Activated CD4-positive, alpha-beta T cell treated with anti-CD3 and anti-CD28 coated beads, Interleukin-2, amount 50 U/mL, for 48 hours (primary cell): ENCODE data around the gene CENPX.
A peak's percentile ranks its signal among the peaks of the same experiment; 100 is the strongest.

Source experiments
- DNase-seq, 2 experiments: peaks; one replicate each; pipeline ENCODE4 v3.0.0-alpha.2; 2020

The CENPX gene

DNA sequence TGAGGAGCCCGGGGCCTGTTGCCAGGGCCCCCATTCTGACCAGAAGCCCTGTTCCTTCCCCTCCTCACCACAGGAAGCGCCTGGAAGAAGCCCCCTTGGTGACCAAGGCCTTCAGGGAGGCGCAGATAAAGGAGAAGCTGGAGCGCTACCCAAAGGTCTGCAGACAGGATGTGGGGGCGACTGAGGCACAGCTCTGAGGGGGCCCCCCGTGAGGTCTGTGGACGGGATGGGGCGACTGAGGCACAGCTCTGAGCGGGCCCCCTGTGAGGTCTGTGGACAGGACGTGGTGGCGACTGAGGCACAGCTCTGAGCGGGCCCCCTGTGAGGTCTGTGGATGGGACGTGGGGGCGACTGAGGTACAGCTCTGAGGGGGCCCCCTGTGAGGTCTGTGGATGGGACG, 13.3 kb downstream of the CENPX start:
- DNase-seq, result no peak

DNA sequence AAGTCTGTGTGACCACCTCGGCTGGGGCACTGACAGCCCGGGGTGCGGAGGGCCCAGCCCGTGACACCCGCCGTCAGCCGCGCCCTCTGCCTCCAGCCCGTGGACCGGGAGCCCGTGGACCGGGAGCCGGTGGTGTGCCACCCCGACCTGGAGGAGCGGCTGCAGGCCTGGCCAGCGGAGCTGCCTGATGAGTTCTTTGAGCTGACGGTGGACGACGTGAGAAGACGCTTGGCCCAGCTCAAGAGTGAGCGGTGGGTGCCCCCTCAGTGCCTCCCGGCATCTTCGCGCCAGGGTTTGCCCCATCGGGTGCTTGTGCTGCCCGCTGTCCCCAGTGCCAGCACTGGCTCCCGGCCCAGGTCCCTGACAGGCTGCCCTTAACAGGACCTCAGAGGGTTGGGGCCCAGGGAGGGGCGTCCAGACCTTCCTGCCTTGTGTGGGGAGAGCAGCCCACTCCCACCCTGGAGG, 13.7 kb downstream of the CENPX start:
- no peak for DNase-seq

DNA sequence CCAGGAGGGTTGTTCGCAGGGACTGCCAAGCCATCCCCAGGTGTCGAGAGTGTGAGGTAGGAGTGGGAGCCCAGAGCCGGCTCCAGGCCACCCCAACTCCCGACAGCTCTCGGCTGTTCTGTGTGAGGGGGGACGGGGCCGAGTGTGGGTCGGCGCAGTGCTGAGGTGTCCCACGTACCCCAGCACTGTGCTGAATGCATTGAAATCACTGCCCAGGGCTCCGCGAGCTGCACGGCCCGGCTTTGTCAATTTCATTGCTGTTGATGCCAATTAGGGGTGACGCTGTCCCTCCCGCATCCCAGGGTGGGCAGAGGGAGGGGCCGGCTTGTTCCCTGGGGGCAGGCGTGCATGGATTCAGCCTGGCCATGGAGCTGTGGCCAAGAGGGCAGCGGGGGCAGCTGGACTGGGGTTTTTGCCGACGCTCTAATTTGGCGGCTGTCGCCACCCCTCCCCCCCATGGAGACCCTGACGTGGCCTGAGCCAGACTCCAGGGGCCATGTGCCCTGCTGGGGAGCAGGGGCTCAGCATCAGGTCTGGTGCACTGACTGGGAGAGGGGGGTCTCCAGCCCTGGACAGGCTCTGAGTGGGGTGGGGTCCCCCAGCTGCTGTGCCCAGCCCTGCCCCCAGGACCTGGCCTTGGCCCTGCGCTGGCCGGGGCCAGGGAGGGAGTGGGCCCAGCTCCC, 14.3 kb downstream of the CENPX start:
- no peak for DNase-seq

DNA sequence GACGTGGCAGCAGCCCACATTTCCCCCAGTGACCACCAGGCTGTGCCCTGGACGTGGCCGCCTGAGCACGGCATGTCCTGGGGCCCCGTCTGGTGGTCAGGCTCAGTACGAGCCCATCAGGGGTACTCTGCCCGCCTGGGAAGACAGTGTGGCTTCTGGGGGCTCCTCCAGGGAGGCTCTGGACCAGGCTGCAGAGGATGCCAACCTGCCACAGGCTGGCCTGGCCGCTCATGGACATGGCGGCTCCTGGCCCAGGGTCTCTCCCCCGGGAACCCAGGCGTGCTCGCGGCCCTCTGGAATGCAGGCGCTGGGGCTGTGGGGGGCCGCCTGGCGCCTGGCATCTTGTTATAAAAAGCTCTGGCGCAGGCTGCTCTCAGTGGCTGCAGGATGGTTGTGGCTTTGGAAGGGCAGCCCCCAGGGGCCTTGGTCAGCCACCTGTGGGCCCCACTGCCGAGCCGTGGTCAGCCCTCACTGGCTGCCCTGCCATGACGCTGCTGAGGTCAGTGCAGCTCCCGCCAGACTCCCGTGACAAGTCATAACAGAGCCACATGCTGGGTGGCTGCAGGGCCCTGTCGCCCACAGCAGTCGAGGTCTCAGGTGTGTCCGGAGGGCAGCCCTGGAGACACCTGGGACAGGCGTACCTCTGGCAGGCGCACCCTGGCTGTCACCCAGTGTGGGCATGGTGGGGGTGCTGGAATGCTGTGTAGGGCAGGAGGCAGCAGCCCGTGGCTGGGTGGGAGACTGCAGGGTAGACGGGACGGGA, 15.0 kb downstream of the CENPX start:
- no peak for DNase-seq

DNA sequence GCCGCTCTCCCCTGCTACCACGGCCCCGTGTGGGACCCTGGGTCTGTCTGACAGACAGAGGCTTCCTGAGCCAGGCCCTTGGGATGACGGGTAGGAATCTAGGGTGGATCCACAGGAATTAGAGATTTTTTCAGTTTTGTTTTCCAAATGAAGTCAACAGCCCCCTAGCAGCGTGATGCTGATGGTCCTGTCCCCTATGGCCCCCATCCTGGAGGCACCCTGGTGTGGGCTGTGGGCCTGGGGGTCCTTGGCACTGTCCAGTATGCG, 15.5 kb downstream of the CENPX start:
- no peak for DNase-seq

DNA sequence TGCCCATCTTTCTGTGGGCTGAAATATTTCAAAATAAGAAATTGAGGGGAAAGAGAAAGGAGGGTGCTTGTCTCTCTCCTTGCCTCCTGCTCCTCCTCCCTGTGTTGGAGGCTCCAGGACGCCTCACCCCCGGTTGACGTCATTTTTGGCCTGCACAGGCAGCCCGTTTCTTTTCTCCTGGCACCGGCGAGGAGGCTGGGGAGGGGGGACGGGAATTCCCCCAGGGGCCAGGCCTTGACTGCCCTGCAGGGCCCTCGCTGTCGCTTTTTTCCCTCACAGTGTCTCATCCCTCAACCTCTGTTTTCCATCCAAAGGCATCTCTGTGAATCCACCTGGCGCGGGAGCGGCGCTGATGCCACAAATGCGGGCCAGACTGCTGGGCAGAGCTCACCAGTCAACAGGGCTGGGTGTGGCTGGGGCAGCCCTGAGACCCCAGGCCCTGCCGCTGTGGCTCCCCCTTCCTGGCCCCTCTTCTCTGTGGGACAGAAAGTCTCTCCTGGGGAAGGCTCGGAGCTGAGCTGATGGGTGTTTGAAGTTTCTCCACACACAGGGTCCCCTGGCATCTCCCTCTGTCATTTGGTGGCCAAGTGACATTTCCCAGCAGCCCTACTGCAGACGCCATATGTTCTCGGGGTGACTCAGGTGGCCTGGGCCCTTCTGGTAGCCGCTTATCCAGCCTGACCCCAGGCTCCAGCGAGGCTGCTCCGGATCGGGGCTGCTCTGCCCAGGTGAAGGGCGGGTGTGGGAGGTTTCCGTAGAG, 16.0 kb downstream of the CENPX start:
- no peak for DNase-seq

DNA sequence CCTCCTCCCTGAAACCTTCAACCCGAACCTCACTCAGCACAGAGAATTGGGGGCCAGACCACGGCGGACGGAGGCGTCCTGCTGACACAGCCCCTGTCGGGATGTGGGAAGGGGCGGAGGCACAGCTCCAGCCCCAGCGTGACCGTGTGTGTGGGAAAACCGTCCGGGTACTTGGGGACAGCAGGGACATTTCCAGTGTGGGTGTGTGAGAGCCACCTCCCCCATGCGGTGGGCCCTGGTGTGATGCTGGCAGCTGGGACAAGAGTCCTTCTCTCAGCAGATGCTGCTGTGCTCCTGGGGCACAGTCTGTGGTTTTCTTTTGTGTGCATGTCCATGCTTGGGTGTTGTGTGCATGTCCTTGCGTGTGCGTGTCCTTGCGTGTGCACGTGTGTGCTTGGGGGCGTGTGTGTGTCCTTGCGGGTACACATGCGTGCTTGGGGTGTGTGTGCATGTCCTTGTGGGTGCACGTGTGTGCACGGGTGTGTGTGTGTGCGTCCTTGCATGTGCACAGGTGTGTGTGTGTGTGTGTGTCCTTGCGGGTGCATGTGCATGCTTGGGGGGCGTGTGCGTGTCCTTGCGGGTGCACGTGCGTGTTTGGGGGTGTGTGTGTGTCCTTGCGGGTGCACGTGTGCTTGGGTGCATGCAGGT, 16.9 kb downstream of the CENPX start:
- DNase-seq, result no peak

DNA sequence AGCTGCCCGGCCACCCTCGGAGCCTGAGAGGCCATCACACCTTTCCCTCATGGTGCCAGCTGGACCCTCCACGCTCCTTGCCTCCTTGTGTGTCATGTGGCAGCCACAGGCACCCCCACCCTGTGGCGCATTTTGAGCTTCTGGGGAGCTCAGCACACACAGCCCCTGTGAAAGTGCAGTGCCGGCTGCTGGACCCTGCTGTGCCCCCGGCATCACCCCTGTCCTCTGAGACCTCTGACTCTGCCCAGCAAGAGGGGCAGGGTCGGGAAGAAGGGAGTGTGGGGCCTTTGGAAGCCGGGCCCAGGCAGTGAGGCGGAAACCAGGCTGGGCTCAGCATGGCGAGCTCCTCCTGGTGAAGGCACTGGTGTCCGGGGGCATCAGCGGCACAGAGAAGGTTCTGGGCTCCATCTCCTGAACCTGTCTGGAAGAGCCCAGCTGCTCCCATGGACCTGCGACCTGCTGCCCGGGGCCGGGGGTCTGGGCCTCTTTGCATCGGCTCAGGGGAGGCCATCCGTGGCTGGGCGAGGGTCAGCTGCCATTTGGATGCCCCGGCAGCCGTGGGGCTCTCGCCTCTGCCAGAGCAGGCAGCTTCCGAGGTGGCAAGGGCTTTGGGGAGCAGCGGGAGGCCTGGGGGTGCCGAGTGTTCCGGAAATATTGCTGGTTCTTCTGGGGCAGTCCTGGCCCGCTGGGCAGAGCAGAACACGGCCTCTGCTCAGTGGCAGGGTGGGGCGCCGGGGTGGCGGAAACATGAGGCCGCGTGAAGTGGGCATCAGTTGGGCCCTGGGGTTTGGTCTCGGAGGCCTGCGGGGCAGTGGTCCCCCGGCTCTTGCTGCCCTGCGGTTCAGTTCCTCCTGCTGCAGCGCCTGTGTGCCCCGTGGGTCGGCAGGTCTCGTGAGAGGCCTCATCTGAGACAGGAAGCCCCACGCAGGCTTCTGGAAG, 17.9 kb downstream of the CENPX start:
- DNase-seq, result no peak

DNA sequence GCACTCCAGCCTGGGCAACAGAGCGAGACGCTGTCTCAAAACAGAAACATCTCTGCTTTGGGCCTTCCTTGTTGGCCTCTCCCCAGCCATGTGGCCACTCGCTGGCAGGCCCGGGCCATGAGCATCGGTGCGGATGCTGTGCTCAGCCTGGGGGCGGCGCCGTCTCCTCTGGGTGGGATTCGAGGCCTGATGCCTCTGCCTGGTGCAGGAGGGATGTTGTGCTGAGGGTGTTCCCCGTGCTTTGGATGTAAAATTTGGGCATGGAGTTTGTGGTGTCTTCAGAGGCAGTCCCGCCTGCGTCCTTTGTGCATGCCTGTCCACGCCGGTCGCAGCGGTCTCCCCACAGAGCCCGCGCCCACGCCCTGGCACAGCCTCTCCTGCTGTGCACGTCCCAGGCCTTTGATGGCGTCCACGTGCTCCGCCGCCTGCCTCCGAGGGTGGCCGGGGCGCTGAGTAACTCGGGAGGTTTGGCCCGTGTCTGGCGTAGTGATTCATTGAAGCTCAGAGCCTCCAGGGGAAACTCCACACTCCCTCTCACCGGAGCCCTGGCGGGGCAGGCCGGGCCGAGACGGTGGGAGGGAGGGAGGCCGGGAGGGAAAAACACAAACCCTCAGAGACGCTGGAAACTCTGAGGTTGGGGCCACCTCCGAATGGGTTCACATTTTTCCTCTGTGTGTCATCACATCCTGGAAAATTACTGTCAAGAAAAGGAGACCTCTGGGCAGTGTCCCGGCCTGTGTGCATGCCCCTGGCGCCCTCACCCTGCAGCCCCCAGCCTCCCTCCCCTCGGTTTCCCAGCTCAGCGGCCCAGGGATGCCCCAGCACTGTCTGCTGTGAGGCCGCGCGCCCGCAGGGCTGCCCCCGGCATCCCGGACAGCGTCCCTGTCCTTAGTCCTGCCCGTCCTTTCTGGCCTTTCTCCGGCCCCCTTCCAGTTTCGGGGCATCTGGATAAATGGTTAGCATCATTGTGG, 19.0 kb downstream of the CENPX start:
- DNase-seq, result peak; percentile 64 to 75

DNA sequence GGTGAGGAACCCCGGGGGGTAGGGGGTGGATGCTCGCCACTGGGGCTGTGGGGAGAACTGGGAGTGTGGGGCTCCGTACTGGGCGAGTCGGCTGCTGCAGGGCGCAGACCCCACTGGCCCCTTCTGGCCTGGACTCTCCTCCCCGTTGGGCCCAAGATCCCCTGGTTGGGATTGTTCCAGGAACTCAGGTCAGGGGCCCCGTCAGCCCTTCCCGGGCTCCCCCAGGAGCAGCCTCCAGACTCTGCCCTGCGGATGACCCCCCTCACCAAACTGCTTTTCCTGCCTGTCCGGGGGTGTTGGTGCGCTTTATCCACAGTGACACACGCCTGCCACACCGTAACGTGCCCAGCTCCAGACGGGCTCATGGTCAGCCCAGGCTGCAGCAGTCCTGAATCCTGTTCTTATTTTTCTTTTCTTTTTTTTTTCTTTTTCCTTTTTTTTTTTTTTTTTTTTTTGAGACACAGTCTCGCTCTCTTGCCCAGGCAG, 21.1 kb downstream of the CENPX start:
- DNase-seq, result no peak

DNA sequence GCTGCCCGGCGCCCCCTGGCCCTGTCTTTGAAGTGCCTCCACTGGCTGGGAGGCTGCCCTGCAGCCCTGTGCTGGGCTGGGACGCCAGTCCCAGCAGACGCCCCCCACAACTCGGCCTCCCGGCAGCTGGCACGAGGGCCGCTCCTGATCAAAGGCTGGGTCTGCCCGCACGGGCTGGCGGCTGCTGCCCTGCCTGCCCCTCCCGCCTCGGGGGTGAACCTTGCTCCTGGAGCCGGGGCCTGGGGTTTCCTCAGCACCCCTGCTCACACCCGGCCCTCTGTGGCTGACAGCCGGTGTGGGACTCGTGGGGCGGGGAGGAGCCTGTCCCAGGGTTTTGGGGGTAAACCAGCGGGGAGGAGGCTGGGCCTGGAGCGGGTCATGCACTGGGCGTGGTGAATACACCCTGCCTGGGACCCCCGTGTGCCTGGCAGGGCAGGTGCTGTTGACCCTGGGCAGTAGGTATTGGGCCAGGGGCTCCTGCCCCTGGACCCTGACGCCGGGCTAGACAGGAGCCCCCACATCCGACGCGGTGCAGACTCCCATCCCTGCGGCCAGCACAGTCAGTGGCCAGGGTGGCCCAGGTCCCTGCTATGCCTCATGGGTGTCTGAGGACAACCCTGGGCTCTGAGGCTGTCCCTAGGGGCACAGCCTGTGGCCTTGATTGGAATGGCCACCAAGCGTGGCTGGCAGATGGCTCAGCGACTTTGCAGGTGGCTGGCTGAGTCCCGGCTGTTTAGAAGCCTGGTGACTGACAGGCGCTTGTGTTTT, 21.7 kb downstream of the CENPX start:
- DNase-seq, result no peak

DNA sequence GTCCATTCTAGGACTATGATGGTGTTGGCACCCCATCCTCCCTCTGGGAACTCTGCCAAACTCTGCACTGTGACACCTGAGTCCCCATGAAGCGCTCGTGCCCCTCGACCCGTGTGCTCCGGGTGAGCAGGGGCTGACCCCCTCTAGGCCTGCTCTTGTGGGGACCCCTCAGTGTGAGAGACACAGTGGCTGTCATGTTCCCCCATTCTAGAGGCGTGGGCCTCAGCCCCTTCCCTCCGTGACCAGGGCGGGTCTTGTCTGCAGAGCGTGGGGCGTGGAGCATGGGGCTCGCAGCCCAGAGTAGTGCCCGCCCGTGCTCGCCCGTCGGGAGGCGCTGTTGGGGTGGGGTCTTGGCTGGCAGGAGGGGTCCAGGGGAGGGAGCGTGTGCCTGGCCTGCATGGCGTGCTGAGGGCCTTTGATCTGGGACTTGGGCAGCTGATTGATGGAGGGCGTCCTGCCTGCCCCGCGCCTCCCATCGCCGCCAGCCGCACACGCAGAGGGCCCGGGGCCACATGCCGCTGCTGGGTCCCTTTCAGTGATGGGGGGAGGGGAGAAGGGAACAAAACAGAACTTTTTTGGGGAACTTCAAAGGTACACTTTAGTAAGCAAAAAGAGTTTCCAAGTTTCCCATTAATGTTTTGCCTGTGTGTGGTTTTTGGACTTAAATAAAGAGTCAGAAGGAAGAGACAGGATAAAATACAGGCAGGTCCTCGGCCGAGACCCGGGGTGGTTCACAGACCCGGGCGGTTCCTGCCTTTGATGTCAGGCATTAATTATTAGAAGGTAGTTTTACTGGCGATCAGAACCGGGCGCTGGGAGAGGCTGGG, 22.5 kb downstream of the CENPX start:
- no peak for DNase-seq

DNA sequence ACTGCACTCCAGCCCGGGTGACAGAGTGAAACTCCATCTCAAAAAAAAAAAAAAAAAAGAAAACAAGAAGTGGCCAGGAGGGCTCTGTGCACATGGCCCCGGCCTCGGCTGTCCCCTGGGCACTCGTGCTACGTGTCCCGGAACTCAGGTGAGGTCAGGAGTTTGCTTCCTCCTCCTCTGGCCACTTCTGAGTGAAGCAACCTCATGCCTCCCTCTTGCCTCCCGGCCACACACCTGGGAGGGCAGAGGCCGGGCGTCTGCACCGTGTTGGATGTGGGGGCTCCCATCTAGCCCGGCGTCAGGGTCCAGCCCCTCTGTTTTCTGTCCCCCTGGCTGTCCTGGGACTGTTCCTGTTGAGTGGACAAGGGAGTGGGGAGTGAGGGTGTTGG, 23.1 kb downstream of the CENPX start:
- DNase-seq, result no peak

DNA sequence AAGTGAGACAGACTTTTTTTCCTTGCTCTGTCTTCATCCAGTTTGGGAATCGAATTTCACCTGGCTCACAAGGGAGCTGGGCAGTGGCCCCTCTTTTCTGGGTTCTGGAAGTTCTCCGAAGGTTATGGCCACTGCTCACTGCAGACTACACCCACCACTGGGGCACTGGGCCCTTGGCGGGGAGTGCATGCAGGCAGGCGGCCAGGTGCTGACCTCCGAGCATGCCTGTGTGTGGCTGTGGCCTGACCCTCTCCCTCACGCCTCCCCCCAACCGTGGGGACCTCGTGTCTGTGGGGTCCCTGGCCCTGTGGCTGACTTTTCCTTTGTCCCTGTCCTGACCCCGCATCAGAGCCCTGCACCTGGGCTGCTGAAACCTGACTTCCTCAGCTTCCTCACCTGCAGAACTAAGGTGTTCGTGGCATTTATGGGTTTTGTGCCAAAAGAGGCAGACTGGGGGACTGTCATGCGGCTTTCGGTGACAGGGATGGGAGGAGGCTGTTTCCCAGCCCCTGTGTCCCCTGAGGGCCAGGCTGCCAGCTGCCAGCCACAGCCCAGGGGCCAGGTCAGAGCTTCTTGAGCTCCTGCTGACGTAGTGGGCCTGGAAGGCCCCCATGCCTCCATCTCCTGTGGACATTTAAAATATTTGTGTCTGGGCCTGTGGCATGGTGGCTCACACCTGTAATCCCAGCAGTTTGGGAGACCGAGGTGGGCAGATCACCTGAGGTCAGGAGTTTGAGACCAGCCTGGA, 23.8 kb downstream of the CENPX start:
- no peak for DNase-seq

DNA sequence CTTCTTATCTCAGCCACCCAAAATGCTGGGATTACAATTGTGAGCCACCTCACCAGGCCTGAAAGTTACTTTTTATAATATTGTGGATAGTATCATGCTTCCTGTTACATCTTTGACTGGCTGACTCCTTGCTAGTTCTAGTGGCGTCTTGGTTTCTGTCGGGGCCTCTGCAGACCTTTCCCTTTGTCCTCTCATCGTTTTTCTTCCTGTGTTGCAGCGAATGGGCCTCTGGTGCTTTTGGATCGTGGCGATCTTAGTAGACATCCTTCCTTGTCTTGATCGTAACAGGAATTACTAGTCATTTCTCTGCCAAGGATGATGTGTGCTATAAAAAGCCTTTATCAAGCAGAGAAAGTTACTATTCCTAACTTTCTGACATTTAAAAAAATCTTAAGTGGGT, 24.5 kb downstream of the CENPX start:
- DNase-seq, result no peak

DNA sequence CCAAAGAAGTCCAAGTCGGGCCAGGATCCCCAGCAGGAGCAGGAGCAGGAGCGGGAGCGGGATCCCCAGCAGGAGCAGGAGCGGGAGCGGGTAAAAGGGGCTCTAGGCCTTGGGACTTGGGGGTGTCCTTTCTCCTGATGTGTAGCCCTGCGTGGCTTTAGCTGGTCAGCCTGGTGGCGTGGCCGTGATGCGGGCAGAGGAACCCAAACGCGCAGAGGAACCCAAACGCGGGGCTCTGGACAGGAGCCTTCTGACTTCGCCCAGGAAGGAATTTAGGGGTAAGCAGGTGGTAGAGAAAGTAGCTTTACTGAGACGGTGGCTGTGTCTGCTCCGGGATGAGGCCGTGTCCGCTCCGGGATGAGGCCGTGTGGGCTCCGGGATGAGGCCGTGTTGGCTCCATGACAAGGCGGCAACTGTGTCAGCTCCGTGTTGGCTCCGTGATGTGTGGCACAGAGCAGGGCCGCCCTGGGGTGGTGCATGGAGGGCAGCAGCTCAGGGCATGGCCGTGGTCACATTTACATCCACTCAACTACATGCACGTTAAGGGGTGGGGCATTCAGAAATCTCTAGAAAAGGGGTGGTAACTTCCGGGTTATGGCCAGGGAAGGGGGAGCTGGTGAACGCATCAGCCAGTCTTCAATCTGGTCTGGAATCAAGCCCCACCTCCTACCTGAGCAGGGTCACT, 25.8 kb downstream of the CENPX start:
- DNase-seq, result no peak

DNA sequence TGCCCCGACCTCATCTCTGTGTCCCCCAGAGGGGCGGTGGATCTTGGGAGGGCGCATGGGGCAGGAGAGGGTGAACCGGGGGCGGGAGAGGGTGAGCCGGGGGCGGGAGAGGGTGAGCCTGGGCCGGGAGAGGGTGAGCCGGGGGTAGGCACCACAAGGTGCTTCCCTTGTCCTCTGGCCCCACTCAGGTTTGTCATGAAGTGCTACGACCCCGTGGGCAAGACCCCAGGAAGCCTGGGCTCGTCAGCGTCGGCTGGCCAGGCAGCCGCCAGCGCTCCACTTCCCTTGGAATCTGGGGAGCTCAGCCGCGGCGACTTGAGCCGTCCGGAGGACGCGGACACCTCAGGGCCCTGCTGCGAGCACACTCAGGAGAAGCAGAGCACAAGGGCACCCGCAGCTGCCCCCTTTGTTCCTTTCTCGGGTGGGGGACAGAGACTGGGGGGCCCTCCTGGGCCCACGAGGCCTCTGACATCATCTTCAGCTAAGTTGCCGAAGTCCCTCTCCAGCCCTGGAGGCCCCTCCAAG, 26.4 kb downstream of the CENPX start:
- DNase-seq, result no peak
